ELF-1 (cell line): ENCODE data around the gene ADCY3.

Experiments used
- DNase-seq: peaks from one replicate; pipeline ENCODE4 v3.0.0-alpha.2; 2016; ENCODE audit warnings: low read depth, low spot score

ADCY3 gene

GRCh38 chr2:24925815-24926214 lies 5.8 kb upstream of the ADCY3 start:
- no peak for DNase-seq

GRCh38 chr2:24924732-24925131 lies 4.7 kb upstream of the ADCY3 start:
- no peak for DNase-seq

DNA sequence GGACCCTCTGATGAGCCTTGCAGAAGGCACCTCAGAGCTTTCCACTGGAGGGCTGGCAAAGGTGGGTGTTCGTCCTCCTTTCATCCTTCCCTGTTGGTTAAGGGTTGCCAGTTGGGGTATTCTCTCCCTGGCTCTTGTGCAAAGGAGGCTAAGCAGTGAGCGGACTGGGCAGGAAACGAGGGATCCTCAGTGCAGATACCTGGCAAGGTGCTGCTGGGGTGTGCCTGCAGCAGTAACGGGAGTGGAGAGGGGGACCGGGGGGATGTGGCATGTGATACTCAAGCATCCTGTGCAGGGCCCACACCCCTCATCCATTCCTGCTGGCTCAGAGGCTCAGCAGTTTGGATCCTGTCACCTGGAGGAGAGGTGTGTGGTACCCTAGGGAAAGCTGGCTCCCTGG lies 4.2 kb upstream of the ADCY3 start:
- no peak for DNase-seq

GRCh38 chr2:24923106-24923505 lies 3.1 kb upstream of the ADCY3 start:
- DNase-seq: no peak

GRCh38 chr2:24922556-24922955 lies 2.5 kb upstream of the ADCY3 start:
- no peak for DNase-seq

DNA sequence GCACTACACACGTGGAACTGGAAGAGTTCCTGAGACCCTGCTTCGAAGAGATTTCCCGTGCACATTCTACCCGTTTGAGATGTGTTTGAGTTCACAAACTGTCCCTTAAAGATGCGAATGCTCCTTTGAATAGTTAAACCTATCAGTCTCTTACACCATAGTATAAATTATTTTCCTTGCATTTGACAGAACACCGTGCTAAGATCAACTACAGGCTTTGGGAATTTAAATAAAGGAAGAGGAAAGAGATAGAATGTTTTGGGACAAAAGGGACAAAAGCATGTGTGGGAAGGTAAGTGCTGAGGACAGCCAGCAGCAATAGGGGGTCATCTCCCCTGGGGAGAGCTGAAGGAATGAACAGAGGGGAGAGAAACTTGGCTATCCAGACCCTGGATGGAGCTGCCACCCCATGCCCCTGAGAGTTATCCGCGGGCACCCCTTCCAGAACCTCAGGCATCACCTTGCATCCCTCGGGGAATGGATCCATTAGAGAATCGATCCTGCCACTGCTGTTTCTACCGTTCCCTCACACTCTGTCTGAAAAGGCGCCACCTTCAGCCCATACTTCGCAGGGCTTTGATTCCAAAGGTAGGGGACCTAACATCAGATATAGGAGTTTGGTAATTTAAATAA lies 888 bp upstream of the ADCY3 start:
- no peak for DNase-seq

DNA sequence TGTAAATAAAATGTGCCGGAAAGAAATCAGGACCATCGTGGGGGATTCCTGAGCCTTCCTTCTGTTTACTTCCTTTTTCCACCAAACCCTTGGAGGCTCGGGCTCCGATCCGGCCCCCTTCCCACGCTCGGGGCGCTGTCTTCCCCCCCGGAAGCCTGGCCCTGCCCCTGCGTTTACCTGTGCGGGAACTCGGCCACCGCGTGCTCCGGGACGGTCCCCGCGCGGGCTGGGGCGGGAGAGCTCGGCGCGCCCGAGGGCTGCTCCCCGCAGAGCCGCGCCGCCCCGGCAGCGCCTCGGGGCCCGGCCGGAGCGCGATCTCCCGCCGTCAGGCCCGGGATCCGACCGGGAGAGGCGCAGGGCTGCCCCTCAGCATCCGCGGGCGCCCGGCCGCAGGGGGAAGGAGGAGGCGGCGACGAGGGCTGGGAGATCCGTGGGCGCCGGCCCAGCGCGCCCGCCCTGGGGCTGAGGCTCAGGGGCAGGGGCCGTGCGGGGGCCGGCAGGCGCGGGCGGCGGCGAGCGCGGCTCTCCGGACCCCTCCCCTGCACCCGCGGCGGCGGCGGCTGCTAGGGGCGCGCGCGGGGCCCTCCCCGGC lies 435 bp downstream of the ADCY3 start:
- no peak for DNase-seq

- DNase-seq: peak; percentile 42
Measured at GRCh38 chr2:24919037-24919505, 966 bp downstream of the ADCY3 start.

DNA sequence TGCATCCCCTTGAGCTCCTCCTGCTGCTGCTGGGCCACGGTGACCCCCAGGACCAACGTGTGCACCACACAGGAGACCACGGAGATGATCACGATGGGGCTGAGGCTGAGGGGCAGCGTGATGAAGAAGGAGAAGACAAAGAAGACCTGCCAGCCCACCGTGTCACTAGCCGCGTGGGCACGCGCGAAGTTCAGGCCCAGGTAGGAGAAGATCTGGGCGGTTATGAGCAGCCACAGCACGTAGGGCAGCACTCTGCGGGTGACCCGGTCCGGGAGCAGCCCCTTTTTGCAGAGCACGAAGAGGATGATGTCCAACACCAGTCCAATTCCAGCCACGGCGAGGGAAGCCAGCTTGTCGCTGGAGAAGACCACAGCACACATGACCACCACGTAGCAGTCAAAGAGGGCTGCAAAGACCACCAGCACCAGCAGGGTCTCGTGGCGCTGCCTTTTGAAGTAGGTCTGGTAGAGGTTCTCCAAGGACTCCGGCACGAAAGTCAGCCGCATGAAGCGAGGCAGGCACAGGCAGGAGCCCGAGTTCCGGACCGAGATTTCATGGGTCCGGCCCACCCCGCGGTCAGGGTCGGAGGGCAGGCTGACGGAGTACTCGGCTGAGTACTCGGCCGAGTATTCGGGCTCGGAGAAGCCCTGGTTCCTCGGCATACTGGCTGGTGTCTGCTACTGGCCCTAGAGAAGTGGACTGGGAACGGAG lies 1.6 kb downstream of the ADCY3 start:
- no peak for DNase-seq

- DNase-seq: no peak
Measured at GRCh38 chr2:24917731-24918325, 2.2 kb downstream of the ADCY3 start.

- no peak for DNase-seq
Measured at GRCh38 chr2:24917086-24917485, 3.0 kb downstream of the ADCY3 start.

DNA sequence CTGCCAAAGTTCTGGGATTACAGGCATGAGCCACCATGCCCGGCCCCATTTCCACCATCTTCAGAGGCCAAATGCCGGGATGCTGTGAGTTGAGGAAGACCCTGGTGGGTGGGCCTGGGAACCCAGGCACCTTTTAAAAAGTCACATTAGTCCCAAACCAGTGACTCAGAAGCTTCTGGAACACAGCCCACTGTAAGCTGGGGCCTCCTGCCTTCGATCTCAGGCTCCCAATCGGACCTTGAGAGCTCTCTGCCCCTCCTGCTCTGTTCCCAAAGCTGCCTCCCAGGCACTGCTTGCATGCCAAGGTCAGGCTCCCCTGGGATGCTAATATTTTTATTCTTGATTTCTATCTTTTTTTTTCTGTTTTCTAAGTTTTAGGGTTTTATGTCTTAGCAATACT lies 4.2 kb downstream of the ADCY3 start:
- no peak for DNase-seq

GRCh38 chr2:24915175-24915574 lies 4.9 kb downstream of the ADCY3 start:
- DNase-seq: no peak

DNA sequence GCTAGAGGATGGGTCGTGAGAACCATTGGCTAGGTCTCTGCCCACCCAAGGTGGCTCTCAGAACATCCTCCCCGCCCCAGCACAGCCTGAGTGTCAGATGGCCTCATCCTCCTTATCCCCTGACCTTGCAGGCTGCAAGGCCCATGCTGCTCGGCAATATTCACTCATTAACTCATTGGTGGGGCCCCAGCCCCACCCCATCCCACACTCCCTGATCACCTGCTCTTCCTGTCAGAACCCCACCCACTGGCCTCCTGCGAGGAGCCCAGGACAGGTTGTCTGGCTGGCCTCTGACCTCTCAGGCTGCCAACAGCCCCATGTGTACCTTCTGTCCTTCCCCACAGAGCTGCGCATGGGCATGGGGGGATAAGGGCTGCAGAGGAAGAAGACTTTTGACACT lies 5.3 kb downstream of the ADCY3 start:
- no peak for DNase-seq

- DNase-seq: peak; percentile 36
Measured at GRCh38 chr2:24913911-24914310, 6.1 kb downstream of the ADCY3 start.

DNA sequence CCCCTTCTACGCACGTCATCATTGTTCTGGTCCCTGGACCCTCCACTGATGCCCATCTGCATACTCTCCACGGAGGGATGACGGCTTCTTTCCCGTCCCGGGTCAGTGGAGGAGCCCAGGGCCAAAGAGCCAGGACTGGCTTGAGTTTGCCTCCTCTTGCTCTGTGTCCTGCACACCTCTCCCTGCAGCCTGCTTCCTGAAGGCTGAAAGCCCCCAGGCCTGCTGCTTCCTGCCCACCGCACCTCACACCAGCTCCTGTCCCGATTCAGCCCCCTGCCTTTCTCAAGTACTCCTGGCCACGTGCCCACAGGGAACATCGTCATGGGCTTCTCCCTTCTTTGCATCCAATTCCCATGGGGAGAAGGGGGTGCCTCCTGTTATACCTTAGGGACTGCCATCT lies 7.1 kb downstream of the ADCY3 start:
- no peak for DNase-seq

- DNase-seq: no peak
Measured at GRCh38 chr2:24912523-24912922, 7.5 kb downstream of the ADCY3 start.

GRCh38 chr2:24910245-24910644 lies 9.8 kb downstream of the ADCY3 start:
- no peak for DNase-seq

DNA sequence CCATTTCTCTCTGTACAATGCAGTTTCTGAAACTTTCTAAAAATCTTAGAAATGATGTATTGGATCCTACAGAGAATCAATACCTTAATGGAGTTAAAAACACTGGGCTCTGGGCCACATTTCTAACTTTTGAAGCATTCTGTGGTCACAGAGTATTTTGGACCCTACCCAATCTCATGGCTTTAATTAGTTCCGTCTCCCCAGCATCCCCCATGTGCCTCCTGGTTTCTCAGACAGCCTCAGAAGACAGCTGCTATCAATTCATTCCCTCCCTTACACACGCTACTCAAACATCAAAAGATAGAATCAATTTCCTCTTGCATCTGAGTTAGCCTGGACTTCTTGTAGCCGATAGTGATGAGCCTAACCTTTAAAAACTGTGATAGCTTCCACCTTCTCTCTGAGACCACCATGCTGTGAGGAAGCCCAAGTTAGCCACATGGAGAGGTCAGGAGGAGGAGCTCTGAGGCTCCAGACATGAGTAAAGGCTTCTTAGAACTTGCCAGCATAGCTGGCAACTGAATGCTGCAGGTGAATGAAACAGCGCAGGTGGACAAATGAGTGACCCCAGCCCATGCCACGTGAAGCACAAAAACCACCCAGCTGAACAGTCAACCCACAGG lies 10.4 kb downstream of the ADCY3 start:
- DNase-seq: no peak

DNA sequence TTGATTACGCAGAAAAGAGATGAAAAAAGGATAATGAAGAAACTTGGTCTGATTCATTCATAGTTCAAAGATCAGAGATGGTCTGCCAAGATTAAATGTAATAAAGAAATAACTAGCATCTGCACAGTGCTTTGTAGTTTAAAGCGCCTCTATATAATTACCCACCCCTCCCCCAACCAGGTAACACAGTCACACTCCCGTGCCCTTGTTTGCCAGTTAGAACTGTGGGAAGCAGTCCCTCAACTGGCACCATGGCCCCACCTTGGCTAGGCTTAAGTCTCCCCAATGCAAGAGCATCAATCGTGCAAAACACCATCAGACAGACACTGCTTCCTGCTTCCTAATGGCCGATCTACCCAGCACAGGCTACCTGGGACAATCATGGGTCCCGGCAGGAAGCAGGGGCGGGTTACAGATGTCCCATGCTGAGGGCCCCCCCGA lies 11.6 kb downstream of the ADCY3 start:
- no peak for DNase-seq

DNA sequence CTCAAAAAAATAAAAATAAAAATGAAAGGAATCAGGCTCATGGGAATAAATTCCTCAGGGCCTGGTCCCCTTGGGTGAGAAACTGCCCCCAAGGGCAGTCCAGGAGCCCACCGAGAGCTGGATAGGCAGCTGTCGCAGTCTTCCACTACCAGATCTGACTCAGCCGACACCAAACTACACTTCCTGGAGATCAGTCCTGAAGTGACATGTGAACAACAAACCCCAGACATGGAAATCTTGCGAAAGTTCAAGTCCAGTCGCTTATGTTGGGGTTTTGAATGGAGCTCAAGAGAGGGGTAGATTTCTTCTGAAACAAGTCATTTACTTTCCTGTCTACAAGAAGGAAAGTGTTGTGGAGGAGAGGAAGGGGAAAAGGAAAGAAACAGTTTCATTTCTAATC lies 12.9 kb downstream of the ADCY3 start:
- no peak for DNase-seq

GRCh38 chr2:24906466-24906865 lies 13.6 kb downstream of the ADCY3 start:
- DNase-seq: no peak
